Heart left ventricle (tissue), 16 donors: ENCODE data around the gene LYVE1. TPM values are rescaled to one million over a fixed set of nuclear protein-coding genes. Genes with fewer than 3 reads are reported as not detected.

ENCODE experiments used
- ATAC-seq, 4 donors: fragments of 200-7000 bp; cut with Tn5 transposase; one replicate each; pipeline ENCODE4 v1.9.1; 2020 to 2022; ENCODE audit warnings: moderate library complexity in 4 of 4, mild to moderate bottlenecking in 3 of 4, moderate number of reproducible peaks in 1 of 4
- DNase-seq, 5 donors: peaks; one replicate each; pipeline ENCODE4 v3.0.0-alpha.2; 2020
- H3K27ac ChIP-seq, 12 donors: fragments of 200-600 bp; sonication (generic) in 4 of 12; one replicate each; pipeline versions ENCODE4 v1.5.0 to v1.8.0; 2016 to 2022; ENCODE audit warnings: mild to moderate bottlenecking in 2 of 12
- H3K27me3 ChIP-seq, 9 donors: fragments of 200-600 bp; sonication (generic) in 2 of 9; one replicate each; pipeline versions ENCODE4 v1.5.1 to v1.8.0; 2016 to 2022; ENCODE audit warnings: mild to moderate bottlenecking in 3 of 9
- H3K36me3 ChIP-seq, 9 donors: fragments of 200-600 bp; sonication (generic) in 2 of 9; one replicate each; pipeline versions ENCODE4 v1.5.0 to v1.8.0; 2018 to 2022; ENCODE audit warnings: mild to moderate bottlenecking in 2 of 9
- H3K4me1 ChIP-seq, 12 donors: fragments of 200-600 bp; sonication (generic) in 4 of 12; one replicate each; pipeline versions ENCODE4 v1.5.0 to v1.8.0; 2016 to 2022; ENCODE audit warnings: mild to moderate bottlenecking in 3 of 12
- H3K4me3 ChIP-seq, 12 donors: fragments of 200-600 bp; sonication (generic) in 4 of 12; one replicate each; pipeline versions ENCODE4 v1.5.0 to v1.8.0; 2017 to 2022; ENCODE audit warnings: mild to moderate bottlenecking in 9 of 12, moderate library complexity in 4 of 12
- H3K9me3 ChIP-seq, 12 donors: fragments of 200-600 bp; sonication (generic) in 4 of 12; one replicate each; pipeline versions ENCODE4 v1.5.0 to v1.8.0; 2016 to 2022; ENCODE audit warnings: mild to moderate bottlenecking in 1 of 12
- POLR2A ChIP-seq, 2 donors: fragments of 450-650 bp; IDR thresholded peaks; one replicate each; pipeline ENCODE4 v1.6.1; 2017; ENCODE audit warnings: antibody characterized with exemption in 2 of 2, mild to moderate bottlenecking in 2 of 2, moderate library complexity in 2 of 2
- WGBS, 4 donors: extraction: QIAGEN DNeasy Blood & Tissue Kit in 2 of 4; methylation state at CpG; one replicate each; pipeline versions ENCODE4 v1.1.5 to v1.1.7; 2013 to 2018; 5-methylcytosine and 5-hydroxymethylcytosine counted together
- intact Hi-C, 10 donors: fragments of 100-400 bp; cut with DNase I; formaldehyde crosslinking; loops; one replicate each; pipeline versions ENCODE4 v1.11.1 to v1.14.2; 2022
- long read RNA-seq, 3 donors: library from polyadenylated mRNA; unstranded; transcript quantifications; one replicate each; pipeline ENCODE4 v2.0.0, GENCODE V29; 2020 to 2021
- polyA plus RNA-seq, 2 donors: library from polyadenylated mRNA; stranded (reverse); fragments of 200-250 nt; gene quantifications; one replicate each; pipeline ENCODE4 v1.2.3, GENCODE V29; 2013
- total RNA-seq, 9 donors: library from RNA; depleted of rRNA in 2 of 9; stranded (reverse); fragments of >200 nt in 2 of 9; fragmentation: NEBNext Ultra II Directional in 3 of 9; extraction: Animal tissue kit (Norgen Biotek cat#: 25700) in 3 of 9; gene quantifications; one replicate each; pipeline versions ENCODE4 v1.1.0 to v1.2.4, GENCODE V29; 2016 to 2023
- TF ChIP-seq, protein P1 (sequence below), 12 donors: fragments of 200-600 bp; sonication (generic) in 4 of 12; IDR thresholded peaks; one replicate each; pipeline versions ENCODE4 v1.5.0 to v1.8.0; 2018 to 2022; ENCODE audit warnings: antibody characterized with exemption in 12 of 12, mild to moderate bottlenecking in 5 of 12
- donor health status: ischemic (EF 13 %, LVEDD 7.1; RV severe dilation, severe dysfunction).
- donor health status: healthy with polysubstance abuse.
- donor health status: DM: no; HTN: yes; CAD: no.
- donor health status: DM: no; HTN: no; CAD: no.
- donor health status: ischemic (EF 25% LVEDD 6.9; RV normal size, moderate dysfunction).
- donor health status: ischemic (EF 25% LVEDD 5.7; RV mildly dilated, moderate dysfunction).
- donor health status: healthy.
- donor health status: DM: yes; HTN: yes; CAD: no.
- donor health status: ischemic (EF 35%, LVEDD 5.7; RV mildly dilated, moderate dysfunction).
- donor health status: nonischemic (EF 11% LVEDD 7.7; RV severe dilation, severe dysfunction).
- donor health status: DM: yes; HTN: yes; CAD: no.
- donor health status: PGD.
- donor health status: ischemic (EF 29% LVEDD 5.4; RV normal size, mild dysfunction).
- donor health status: nonischemic (EF 23%, LVEDD 6.1; RV moderate dilation, normal function).

The LYVE1 gene
- total RNA-seq, result 100 to 1,000 TPM in 1 of 9 donors, 10 to 100 TPM in 7, 1 to 10 TPM in 1; 8.1 to 163 (median 36.6) TPM
- 10 to 100 TPM in 1 of 2 donors, 1 to 10 TPM in 1; 8.5 to 15.5 TPM for polyA plus RNA-seq
- long read RNA-seq, donor 1, transcript LYVE1-201 (6 exons, 3,273 nt), result major isoform, 10 of 14 reads
- long read RNA-seq, donor 1, partial matches to known transcripts, result 1 of 14 reads
- long read RNA-seq, donor 1, other reads (novel, unspliced or antisense), result 3 of 14 reads
- long read RNA-seq, donor 2, transcript LYVE1-201 (6 exons, 3,273 nt), result major isoform, 6 of 10 reads
- long read RNA-seq, donor 2, partial matches to known transcripts, result 2 of 10 reads
- long read RNA-seq, donor 2, other reads (novel, unspliced or antisense), result 2 of 10 reads
- long read RNA-seq, donor 3, transcript LYVE1-201 (6 exons, 3,273 nt), result major isoform, 13 of 18 reads
- long read RNA-seq, donor 3, partial matches to known transcripts, result 3 of 18 reads
- long read RNA-seq, donor 3, other reads (novel, unspliced or antisense), result 2 of 18 reads

- Histone ChIP-seq H3K4me1 (peaks cover 0 to 38% (median 8%) of the 10 kb centered on the region in 12 donors), H3K27ac (peak within 1 kb of the TSS in 11 of 12 donors; percentile 0 to 76 (median 51)), H3K9me3 (no peaks in the 10 kb centered on the region), H3K27me3 (no peaks in the 10 kb centered on the region), H3K36me3 (peaks cover 0 to 2% (median 0%) of the 10 kb centered on the region in 9 donors), H3K4me3 (peak within 1 kb of the TSS in 9 of 12 donors; percentile 6 to 39 (median 22))
- ATAC-seq (peak; percentile 73 to 93 (median 80)), DNase-seq (peak in 4 of 5 donors; percentile 45 to 51 (median 50))
- no peak for TF ChIP-seq POLR2A (IDR thresholded peaks at IDR 0.05)
- TF ChIP-seq, protein P1, sequence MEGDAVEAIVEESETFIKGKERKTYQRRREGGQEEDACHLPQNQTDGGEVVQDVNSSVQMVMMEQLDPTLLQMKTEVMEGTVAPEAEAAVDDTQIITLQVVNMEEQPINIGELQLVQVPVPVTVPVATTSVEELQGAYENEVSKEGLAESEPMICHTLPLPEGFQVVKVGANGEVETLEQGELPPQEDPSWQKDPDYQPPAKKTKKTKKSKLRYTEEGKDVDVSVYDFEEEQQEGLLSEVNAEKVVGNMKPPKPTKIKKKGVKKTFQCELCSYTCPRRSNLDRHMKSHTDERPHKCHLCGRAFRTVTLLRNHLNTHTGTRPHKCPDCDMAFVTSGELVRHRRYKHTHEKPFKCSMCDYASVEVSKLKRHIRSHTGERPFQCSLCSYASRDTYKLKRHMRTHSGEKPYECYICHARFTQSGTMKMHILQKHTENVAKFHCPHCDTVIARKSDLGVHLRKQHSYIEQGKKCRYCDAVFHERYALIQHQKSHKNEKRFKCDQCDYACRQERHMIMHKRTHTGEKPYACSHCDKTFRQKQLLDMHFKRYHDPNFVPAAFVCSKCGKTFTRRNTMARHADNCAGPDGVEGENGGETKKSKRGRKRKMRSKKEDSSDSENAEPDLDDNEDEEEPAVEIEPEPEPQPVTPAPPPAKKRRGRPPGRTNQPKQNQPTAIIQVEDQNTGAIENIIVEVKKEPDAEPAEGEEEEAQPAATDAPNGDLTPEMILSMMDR (IDR thresholded peaks at IDR 0.05), result no peak
- 51 to 61% (median 52%) methylated on average over 6 to 7 of the region's 7 CpGs for WGBS, 4 donors
- intact Hi-C loops, result loop anchor here in 5 of 10 donors (5.0 to 10.0 kb wide), 3 partner anchors 84 to 166 kb away; no protein-coding TSS in a partner anchor
Observed at GRCh38 chr11:10568486-10568941, at the start of gene LYVE1. Gene LYVE1, minus strand, starts transcription at chr11:10568665. Its CDS starts 133 bp downstream, at chr11:10568532.

GRCh38 chr11:10617551-10617950, 49.1 kb upstream of the LYVE1 start:
- Histone ChIP-seq H3K27ac (peak overlapping the region in 2 of 12 donors; percentile 55 to 72), H3K4me3 (no peak overlapping the region), H3K4me1 (peaks cover 0 to 47% (median 0%) of the 10 kb centered on the region in 12 donors), H3K27me3 (no peaks in the 10 kb centered on the region), H3K36me3 (no peaks in the 10 kb centered on the region), H3K9me3 (no peaks in the 10 kb centered on the region)
- intact Hi-C loops, result no loop called here
- ATAC-seq (no peak), DNase-seq (no peak)
- WGBS, 4 donors, result 53 to 67% (median 62%) methylated on average over 1 of the region's 1 CpG
- TF ChIP-seq, protein P1 (IDR thresholded peaks at IDR 0.05), result no peak
- TF ChIP-seq POLR2A (IDR thresholded peaks at IDR 0.05), result no peak

- TF ChIP-seq, protein P1 (IDR thresholded peaks at IDR 0.05), result no peak
- TF ChIP-seq POLR2A (IDR thresholded peaks at IDR 0.05), result no peak
Observed at GRCh38 chr11:10611979-10612862, 43.8 kb upstream of the LYVE1 start.

More at GRCh38 chr11:10611979-10612862, 43.8 kb upstream of the LYVE1 start:
- DNase-seq (no peak), ATAC-seq (no peak)
- WGBS, 4 donors, result 80 to 87% (median 86%) methylated on average over 9 of the region's 9 CpGs
- intact Hi-C loops, result no loop called here
- Histone ChIP-seq H3K27ac (peak overlapping the region in 5 of 12 donors; percentile 9 to 89 (median 53)), H3K9me3 (no peaks in the 10 kb centered on the region), H3K4me3 (no peak overlapping the region), H3K27me3 (no peaks in the 10 kb centered on the region), H3K4me1 (peaks cover 0 to 67% (median 2%) of the 10 kb centered on the region in 12 donors), H3K36me3 (no peaks in the 10 kb centered on the region)
